SU-DHL-6 (cell line): ENCODE results near the gene BICDL2.

ENCODE experiments used
- H2AFZ ChIP-seq: fragments of 200-600 bp; sonication (generic); 2 replicates; pipeline ENCODE4 v1.6.1; 2014; ENCODE audit warnings: low read depth, mild to moderate bottlenecking, moderate library complexity, mixed read lengths, antibody characterized with exemption, low read length; ENCODE audit not compliant: severe bottlenecking
- H3F3A ChIP-seq: fragments of 200-600 bp; shearing (Covaris generic); 2 replicates; pipeline ENCODE4 v1.6.0; 2016; ENCODE audit warnings: antibody characterized with exemption, mild to moderate bottlenecking; ENCODE audit not compliant: insufficient read depth
- H3K27ac ChIP-seq: fragments of 200-600 bp; sonication (generic); 2 replicates; pipeline ENCODE4 v1.5.1; 2016; ENCODE audit warnings: low read depth, mild to moderate bottlenecking, low read length, moderate library complexity, mixed read lengths
- H3K27me3 ChIP-seq: fragments of 200-600 bp; sonication (generic), shearing (Covaris generic); 2 replicates; pipeline ENCODE4 v1.6.0; 2014; ENCODE audit warnings: mild to moderate bottlenecking, low read length
- H3K36me3 ChIP-seq: fragments of 200-600 bp; sonication (generic); 2 replicates; pipeline ENCODE4 v1.6.1; 2014; ENCODE audit warnings: mild to moderate bottlenecking, low read length, mixed read lengths
- H3K4me2 ChIP-seq: fragments of 300-600, 200-600 bp; shearing (Covaris generic), sonication (generic); 2 replicates; pipeline ENCODE4 v1.6.0; 2014; ENCODE audit warnings: low read length, low read depth, mild to moderate bottlenecking; ENCODE audit not compliant: poor library complexity, severe bottlenecking
- H3K4me3 ChIP-seq: fragments of 200-600 bp; sonication (generic); 2 replicates; pipeline ENCODE4 v1.5.1; 2014; ENCODE audit warnings: antibody characterized with exemption, low read length, mild to moderate bottlenecking, mixed read lengths; ENCODE audit not compliant: insufficient read depth, poor library complexity, severe bottlenecking
- H3K79me2 ChIP-seq: fragments of 200-600 bp; sonication (generic); 2 replicates; pipeline ENCODE4 v1.6.1; 2014; ENCODE audit warnings: mild to moderate bottlenecking, low read length, moderate library complexity; ENCODE audit not compliant: insufficient read depth
- H3K9ac ChIP-seq: fragments of 200-600 bp; sonication (generic); 2 replicates; pipeline ENCODE4 v1.7.0; 2014; ENCODE audit warnings: mild to moderate bottlenecking, low read length
- H3K9me2 ChIP-seq: fragments of 200-600 bp; sonication (generic); replicated peaks from 2 replicates; pipeline ENCODE4 v1.6.1; 2014; ENCODE audit warnings: low read length; ENCODE audit not compliant: insufficient read depth
- H3K9me3 ChIP-seq: fragments of 200-600 bp; sonication (generic); 2 replicates; pipeline ENCODE4 v1.6.1; 2014; ENCODE audit warnings: low read length, mixed read lengths; ENCODE audit not compliant: insufficient read depth
- H4K20me1 ChIP-seq: fragments of 200-600 bp; sonication (generic); 2 replicates; pipeline ENCODE4 v1.6.1; 2014; ENCODE audit warnings: low read depth, mild to moderate bottlenecking, antibody characterized with exemption, low read length, moderate library complexity, mixed read lengths
- CTCF ChIP-seq: fragments of 200-600 bp; sonication (generic); IDR thresholded peaks from one replicate; pipeline ENCODE4 v1.5.1; 2017; ENCODE audit warnings: antibody characterized with exemption, mild to moderate bottlenecking, low read length, moderate library complexity; ENCODE audit not compliant: insufficient read depth, poor library complexity, severe bottlenecking
- EZH2phosphoT487 ChIP-seq: fragments of 200-600 bp; sonication (generic), shearing (Covaris generic); conservative IDR thresholded peaks from 2 replicates; pipeline ENCODE4 v1.6.1; 2018; ENCODE audit warnings: mild to moderate bottlenecking, antibody characterized with exemption, low read length, moderate library complexity, mixed read lengths

BICDL2 gene

GRCh38 chr16:2992383-2993081, 44.2 kb downstream of the BICDL2 start:
- no peaks in the 10 kb centered on the region for H3K9me3 ChIP-seq
- TF ChIP-seq EZH2phosphoT487, result no peak
- H3K9me2 ChIP-seq, result no peaks in the 10 kb centered on the region
- H3K4me3 ChIP-seq, result no peak overlapping the region
- no peaks in the 10 kb centered on the region for H4K20me1 ChIP-seq
- no peak overlapping the region for H3K27ac ChIP-seq
- no peak overlapping the region for H3K9ac ChIP-seq
- H3K27me3 ChIP-seq, result no peaks in the 10 kb centered on the region
- no peaks in the 10 kb centered on the region for H3K79me2 ChIP-seq
- H3K4me2 ChIP-seq, result no peak overlapping the region
- no peaks in the 10 kb centered on the region for H3F3A ChIP-seq
- H2AFZ ChIP-seq, result no peak overlapping the region
- no peaks in the 10 kb centered on the region for H3K36me3 ChIP-seq

- Histone ChIP-seq H2AFZ (no peak overlapping the region), H3K4me3 (no peak overlapping the region), H3K27ac (no peak overlapping the region), H3F3A (no peaks in the 10 kb centered on the region), H4K20me1 (no peaks in the 10 kb centered on the region), H3K27me3 (no peaks in the 10 kb centered on the region), H3K4me2 (no peak overlapping the region), H3K9me3 (no peaks in the 10 kb centered on the region), H3K79me2 (no peaks in the 10 kb centered on the region), H3K36me3 (no peaks in the 10 kb centered on the region), H3K9me2 (no peaks in the 10 kb centered on the region), H3K9ac (no peak overlapping the region)
- TF ChIP-seq CTCF (no peak), EZH2phosphoT487 (no peak)
Observed at GRCh38 chr16:2991566-2992261, 45.0 kb downstream of the BICDL2 start.

GRCh38 chr16:2990891-2991290, 45.9 kb downstream of the BICDL2 start:
- TF ChIP-seq CTCF (no peak), EZH2phosphoT487 (no peak)
- Histone ChIP-seq H3F3A (no peaks in the 10 kb centered on the region), H2AFZ (no peak overlapping the region), H3K79me2 (no peaks in the 10 kb centered on the region), H4K20me1 (no peaks in the 10 kb centered on the region), H3K9ac (no peak overlapping the region), H3K36me3 (no peaks in the 10 kb centered on the region), H3K27ac (no peak overlapping the region), H3K4me2 (no peak overlapping the region), H3K9me2 (no peaks in the 10 kb centered on the region), H3K27me3 (no peaks in the 10 kb centered on the region), H3K4me3 (no peak overlapping the region), H3K9me3 (no peaks in the 10 kb centered on the region)

GRCh38 chr16:2988590-2989099, 48.1 kb downstream of the BICDL2 start:
- H3K4me2 ChIP-seq, result no peak overlapping the region
- no peak overlapping the region for H2AFZ ChIP-seq
- H3K9me2 ChIP-seq, result no peaks in the 10 kb centered on the region
- H3K9ac ChIP-seq, result no peak overlapping the region
- H3K4me3 ChIP-seq, result no peak overlapping the region
- H3F3A ChIP-seq, result no peaks in the 10 kb centered on the region
- H3K27me3 ChIP-seq, result no peaks in the 10 kb centered on the region
- no peaks in the 10 kb centered on the region for H4K20me1 ChIP-seq
- no peaks in the 10 kb centered on the region for H3K36me3 ChIP-seq
- H3K79me2 ChIP-seq, result no peaks in the 10 kb centered on the region
- no peak overlapping the region for H3K27ac ChIP-seq
- TF ChIP-seq EZH2phosphoT487, result no peak
- no peaks in the 10 kb centered on the region for H3K9me3 ChIP-seq
